LNCaP clone FGC (cell line): ENCODE measurements around the gene CDH20.

Experiments used
- DNase-seq: peaks from one replicate; pipeline ENCODE4 v3.0.0-alpha.2; 2011; ENCODE audit warnings: low read depth
- H3K4me3 ChIP-seq: 2 replicates; pipeline ENCODE4 v1.5.1; 2011; ENCODE audit warnings: mild to moderate bottlenecking, low read depth, low read length, control low read depth
- CTCF ChIP-seq: IDR thresholded peaks from 2 replicates; pipeline ENCODE4 v1.5.1; 2012; ENCODE audit warnings: mild to moderate bottlenecking; ENCODE audit not compliant: control insufficient read depth, insufficient read depth; ENCODE audit errors: extremely low read depth

Gene CDH20

GRCh38 chr18:61340148-61340547 lies 6.9 kb downstream of the CDH20 start:
- no peak overlapping the region for H3K4me3 ChIP-seq
- TF ChIP-seq CTCF, result no peak
- no peak for DNase-seq

DNA sequence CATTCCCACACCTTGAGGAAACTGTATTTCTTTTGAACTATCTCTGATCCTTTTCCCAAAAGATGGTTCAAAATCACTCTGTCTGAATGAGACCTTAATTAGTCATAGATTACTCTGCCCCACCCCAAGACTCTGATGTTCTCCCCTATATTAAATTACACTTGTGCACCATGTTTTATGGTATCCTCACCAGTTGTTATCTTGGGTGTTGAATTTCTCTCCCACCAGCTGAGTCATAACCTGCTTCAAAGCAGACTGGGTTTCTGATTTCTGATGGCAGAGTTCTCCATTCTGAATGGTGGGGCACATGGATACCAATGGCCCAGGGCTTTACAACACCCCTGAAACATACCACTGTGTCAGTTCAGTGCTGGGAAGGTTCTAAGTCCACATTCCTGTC lies 15.0 kb downstream of the CDH20 start:
- TF ChIP-seq CTCF, result no peak
- H3K4me3 ChIP-seq, result no peak overlapping the region
- no peak for DNase-seq

DNA sequence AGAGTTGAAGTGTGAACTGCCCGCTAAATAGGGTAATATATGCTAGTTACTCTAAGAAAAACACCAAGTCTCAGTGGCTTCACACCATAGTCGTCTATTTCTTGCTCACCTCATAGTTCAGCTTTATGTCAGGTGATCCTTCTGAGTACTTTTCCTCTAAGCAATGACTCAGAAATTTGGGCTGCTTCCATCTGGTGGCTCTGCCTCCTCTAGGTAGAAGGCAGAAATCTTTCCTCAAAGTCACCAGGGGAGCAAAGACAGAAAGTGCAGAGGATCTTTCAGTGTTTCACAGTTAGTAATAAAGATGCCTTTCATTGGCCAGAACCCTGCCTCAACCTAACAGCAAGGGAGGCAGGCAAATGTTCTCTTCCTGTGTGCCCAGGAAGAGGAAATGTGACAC lies 17.3 kb downstream of the CDH20 start:
- DNase-seq, result no peak
- no peak overlapping the region for H3K4me3 ChIP-seq
- TF ChIP-seq CTCF, result no peak

GRCh38 chr18:61352059-61352458 lies 18.8 kb downstream of the CDH20 start:
- TF ChIP-seq CTCF, result no peak
- no peak for DNase-seq
- no peak overlapping the region for H3K4me3 ChIP-seq

- TF ChIP-seq CTCF, result no peak
- DNase-seq, result no peak
- H3K4me3 ChIP-seq, result no peak overlapping the region
Observed at GRCh38 chr18:61352611-61353010, 19.4 kb downstream of the CDH20 start.

DNA sequence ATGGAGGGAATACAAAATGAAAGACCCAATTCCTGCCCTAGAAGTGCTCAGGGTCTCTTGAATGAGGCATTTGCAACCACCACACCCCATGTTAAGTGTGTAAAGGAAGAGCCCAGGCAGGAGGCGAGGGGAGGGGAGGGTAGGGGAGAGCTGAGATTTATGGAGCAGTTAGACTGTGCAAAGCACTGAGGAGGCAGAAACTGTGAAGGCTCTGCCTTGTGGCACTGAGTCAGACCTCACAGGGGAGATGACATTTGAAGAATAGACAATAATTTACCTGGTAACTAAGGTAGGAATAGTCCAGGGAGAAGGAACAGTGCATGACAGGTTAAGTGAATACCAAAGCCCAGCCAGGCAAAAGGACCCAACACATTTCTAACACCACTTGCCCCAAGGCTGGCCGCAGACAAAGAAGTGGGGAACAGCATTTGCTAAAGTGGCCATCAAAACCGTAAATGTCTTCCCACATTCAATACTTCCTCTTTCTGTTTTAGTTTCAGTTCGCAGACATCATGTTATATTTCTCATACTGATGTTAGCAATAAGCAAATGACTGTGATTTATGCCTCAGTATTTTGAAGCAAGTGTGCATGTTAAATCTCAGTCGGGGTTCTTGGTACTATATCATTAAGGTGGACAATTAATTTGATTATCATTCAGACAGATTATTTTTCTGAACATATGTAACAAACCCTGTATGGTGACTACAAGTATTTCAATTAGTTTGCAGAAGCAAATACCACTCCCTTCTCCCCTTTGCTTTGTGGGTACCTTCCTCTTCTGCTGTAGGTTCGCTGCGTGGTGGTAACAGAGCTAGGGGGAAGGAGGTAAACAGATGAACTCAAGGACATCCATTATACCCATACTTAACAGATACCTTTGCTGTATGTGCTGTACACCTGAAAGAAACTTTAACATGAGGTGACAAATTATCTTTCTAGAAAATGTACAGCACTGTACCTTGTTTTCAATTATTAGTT lies 27.5 kb downstream of the CDH20 start:
- DNase-seq, result no peak
- H3K4me3 ChIP-seq, result no peak overlapping the region
- no peak for TF ChIP-seq CTCF

GRCh38 chr18:61362511-61362910 lies 29.3 kb downstream of the CDH20 start:
- no peak for TF ChIP-seq CTCF
- no peak overlapping the region for H3K4me3 ChIP-seq
- no peak for DNase-seq
